ENCODE data around the gene PTPN3.

The PTPN3 gene

GRCh38 chr9:109399258-109399767 lies 98.8 kb downstream of the PTPN3 start:
- no peak for TF ChIP-seq POLR2AphosphoS5 (IDR thresholded peaks at IDR 0.05; ENCODE audit: low read depth, low read length)
- no peak for TF ChIP-seq REST (IDR thresholded peaks at IDR 0.05; ENCODE audit: insufficient read depth in 1 of 2, low read depth in 2 of 2, low read length in 2 of 2)
- no peak for TF ChIP-seq TAF1 (IDR thresholded peaks at IDR 0.05; ENCODE audit: borderline replicate concordance, insufficient read depth, low read length)
- TF ChIP-seq FOXP2 (optimal IDR thresholded peaks at IDR 0.05; ENCODE audit: borderline replicate concordance, extremely low read depth, extremely low read length, insufficient read depth): no peak
- TF ChIP-seq SIN3A (IDR thresholded peaks at IDR 0.05; ENCODE audit: borderline replicate concordance, insufficient read depth, low read length): no peak

GRCh38 chr9:109391176-109391575 lies 106.9 kb downstream of the PTPN3 start:
- TF ChIP-seq REST (IDR thresholded peaks at IDR 0.05; ENCODE audit: insufficient read depth in 1 of 2, low read depth in 2 of 2, low read length in 2 of 2): no peak
- TF ChIP-seq FOXP2 (optimal IDR thresholded peaks at IDR 0.05; ENCODE audit: borderline replicate concordance, extremely low read depth, extremely low read length, insufficient read depth): no peak
- no peak for TF ChIP-seq SIN3A (IDR thresholded peaks at IDR 0.05; ENCODE audit: borderline replicate concordance, insufficient read depth, low read length)
- no peak for TF ChIP-seq TAF1 (IDR thresholded peaks at IDR 0.05; ENCODE audit: borderline replicate concordance, insufficient read depth, low read length)
- TF ChIP-seq POLR2AphosphoS5 (IDR thresholded peaks at IDR 0.05; ENCODE audit: low read depth, low read length): no peak

- no peak for TF ChIP-seq FOXP2 (optimal IDR thresholded peaks at IDR 0.05; ENCODE audit: borderline replicate concordance, extremely low read depth, extremely low read length, insufficient read depth)
- no peak for TF ChIP-seq TAF1 (IDR thresholded peaks at IDR 0.05; ENCODE audit: borderline replicate concordance, insufficient read depth, low read length)
- TF ChIP-seq POLR2AphosphoS5 (IDR thresholded peaks at IDR 0.05; ENCODE audit: low read depth, low read length): no peak
Measured at GRCh38 chr9:109387856-109388255, 110.3 kb downstream of the PTPN3 start.

GRCh38 chr9:109387206-109387605 lies 110.9 kb downstream of the PTPN3 start:
- TF ChIP-seq SIN3A (IDR thresholded peaks at IDR 0.05; ENCODE audit: borderline replicate concordance, insufficient read depth, low read length) (no peak), POLR2AphosphoS5 (IDR thresholded peaks at IDR 0.05; ENCODE audit: low read depth, low read length) (no peak)

- TF ChIP-seq SIN3A (IDR thresholded peaks at IDR 0.05; ENCODE audit: borderline replicate concordance, insufficient read depth, low read length) (no peak), POLR2AphosphoS5 (IDR thresholded peaks at IDR 0.05; ENCODE audit: low read depth, low read length) (no peak), FOXP2 (optimal IDR thresholded peaks at IDR 0.05; ENCODE audit: borderline replicate concordance, extremely low read depth, extremely low read length, insufficient read depth) (no peak), REST (IDR thresholded peaks at IDR 0.05; ENCODE audit: insufficient read depth in 1 of 2, low read depth in 2 of 2, low read length in 2 of 2) (no peak), TAF1 (IDR thresholded peaks at IDR 0.05; ENCODE audit: borderline replicate concordance, insufficient read depth, low read length) (no peak)
Measured at GRCh38 chr9:109385499-109385898, 112.6 kb downstream of the PTPN3 start.

GRCh38 chr9:109383947-109384346 lies 114.2 kb downstream of the PTPN3 start:
- TF ChIP-seq REST (IDR thresholded peaks at IDR 0.05; ENCODE audit: insufficient read depth in 1 of 2, low read depth in 2 of 2, low read length in 2 of 2) (no peak), TAF1 (IDR thresholded peaks at IDR 0.05; ENCODE audit: borderline replicate concordance, insufficient read depth, low read length) (no peak)
